NT2/D1 (cell line): ENCODE results near the gene CA9.

ENCODE experiments used
- DNase-seq: peaks from one replicate; pipeline ENCODE4 v3.0.0-alpha.2; 2011; ENCODE audit warnings: low read depth, low spot score
- H3K27me3 ChIP-seq: 2 replicates; pipeline ENCODE4 v1.6.0; 2011; ENCODE audit warnings: mild to moderate bottlenecking; ENCODE audit not compliant: insufficient read length, insufficient read depth
- H3K36me3 ChIP-seq: 2 replicates; pipeline ENCODE4 v1.6.1; 2011; ENCODE audit warnings: mild to moderate bottlenecking, low read length, mixed read lengths; ENCODE audit not compliant: insufficient read depth, insufficient read length
- H3K4me1 ChIP-seq: 2 replicates; pipeline ENCODE4 v1.5.1; 2011; ENCODE audit not compliant: insufficient read depth, insufficient read length
- H3K4me3 ChIP-seq: 2 replicates; pipeline ENCODE4 v1.5.1; 2011; ENCODE audit warnings: low read depth; ENCODE audit not compliant: insufficient read length
- H3K9ac ChIP-seq: 2 replicates; pipeline ENCODE4 v1.6.0; 2011; ENCODE audit warnings: low read depth; ENCODE audit not compliant: insufficient read length
- H3K9me3 ChIP-seq: 2 replicates; pipeline ENCODE4 v1.5.1; 2011; ENCODE audit warnings: mild to moderate bottlenecking, low read length; ENCODE audit not compliant: insufficient read depth
- SUZ12 ChIP-seq: IDR thresholded peaks from 2 replicates; pipeline ENCODE4 v1.6.1; 2011; ENCODE audit not compliant: insufficient read length, insufficient read depth; ENCODE audit errors: extremely low read depth
- YY1 ChIP-seq: IDR thresholded peaks from 2 replicates; pipeline ENCODE4 v1.6.1; 2011; ENCODE audit not compliant: insufficient read length, insufficient read depth
- ZNF274 ChIP-seq: IDR thresholded peaks from 2 replicates; pipeline ENCODE4 v1.6.1; 2011; ENCODE audit warnings: mild to moderate bottlenecking, low read depth, low read length

CA9 gene

DNA sequence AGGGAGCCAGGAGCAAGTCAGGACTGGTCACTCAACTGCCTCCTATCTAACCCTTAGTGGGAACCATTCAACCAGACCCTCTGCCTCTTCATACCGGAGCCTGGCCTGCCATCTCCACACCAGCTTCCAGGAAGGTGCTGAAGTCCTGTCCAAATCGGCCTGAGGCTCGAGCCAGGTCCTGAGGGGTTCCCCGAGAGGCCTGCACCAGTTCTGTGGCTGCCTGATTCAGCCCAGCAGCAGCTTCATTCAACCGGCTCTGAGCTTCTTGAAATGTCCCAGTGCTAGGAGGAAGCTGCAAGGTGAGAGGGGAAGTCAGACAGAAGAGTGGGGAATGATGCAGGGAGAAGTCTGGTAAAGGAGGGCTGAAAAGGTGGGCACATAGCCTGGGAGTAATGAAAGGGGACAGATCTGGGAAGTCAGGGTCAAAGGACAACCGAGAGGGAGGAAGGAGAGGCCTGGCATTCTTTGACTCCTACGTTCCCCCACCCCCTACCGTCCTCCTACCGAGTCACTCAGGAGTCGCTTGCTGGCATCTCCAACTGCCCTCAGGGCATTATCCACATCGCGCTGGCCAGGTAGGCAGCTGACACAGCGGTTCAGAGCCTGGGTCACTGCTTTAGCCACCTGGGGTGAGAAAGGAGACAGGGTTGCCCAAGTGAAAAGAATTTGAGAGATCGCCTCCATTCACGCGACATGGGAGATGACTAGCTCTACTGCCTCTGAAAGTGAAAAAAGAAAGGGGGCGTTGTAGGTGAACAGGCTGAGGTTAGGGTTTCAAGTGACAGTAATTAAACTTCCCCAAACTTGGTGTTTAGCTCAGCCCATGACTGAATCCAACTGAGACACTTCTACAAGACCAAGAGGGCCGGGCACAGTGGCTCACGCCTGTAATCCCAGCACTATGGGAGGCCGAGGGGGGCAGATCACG, 38.0 kb downstream of the CA9 start:
- Histone ChIP-seq H3K36me3 (peaks cover 92% of the 10 kb centered on the region), H3K9ac (no peak overlapping the region), H3K27me3 (no peaks in the 10 kb centered on the region), H3K4me1 (peaks cover 16% of the 10 kb centered on the region), H3K4me3 (no peak overlapping the region), H3K9me3 (no peaks in the 10 kb centered on the region)
- DNase-seq: no peak
- no peak for TF ChIP-seq ZNF274
- TF ChIP-seq SUZ12: no peak
- no peak for TF ChIP-seq YY1

DNA sequence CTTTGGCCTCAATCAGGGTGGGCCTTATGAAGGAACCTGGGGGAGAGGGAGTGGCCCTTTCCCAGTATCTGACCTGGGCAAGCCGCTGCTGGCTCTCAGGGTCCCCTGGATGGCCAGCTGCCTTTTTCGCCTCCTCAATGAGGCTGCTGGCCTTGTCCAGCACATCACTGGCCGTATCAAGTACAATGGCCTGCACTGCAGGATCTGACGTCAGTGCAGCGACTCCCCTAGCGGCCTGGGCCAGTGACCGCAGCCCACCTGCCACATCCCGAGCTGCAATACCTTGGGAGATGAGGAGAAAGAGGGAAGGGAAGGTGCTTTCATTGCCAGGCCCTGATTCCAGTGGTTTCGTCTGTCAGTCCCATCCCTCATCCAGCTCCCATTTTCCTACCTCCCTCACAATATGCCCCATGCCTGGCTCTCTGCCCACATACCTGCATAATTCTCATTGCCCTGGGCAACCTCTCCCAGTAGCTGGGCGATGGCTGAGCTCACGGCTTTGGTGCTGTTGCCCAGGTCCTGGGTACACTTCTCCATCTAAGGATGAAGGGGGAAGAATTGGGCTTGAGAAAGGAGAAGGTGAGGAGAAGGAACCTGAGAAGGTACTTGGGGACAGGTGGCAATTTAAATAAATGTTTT, 39.2 kb downstream of the CA9 start:
- no peaks in the 10 kb centered on the region for H3K9me3 ChIP-seq
- DNase-seq: no peak
- H3K27me3 ChIP-seq: no peaks in the 10 kb centered on the region
- peaks cover 16% of the 10 kb centered on the region for H3K4me1 ChIP-seq
- H3K4me3 ChIP-seq: no peak overlapping the region
- no peak for TF ChIP-seq ZNF274
- no peak for TF ChIP-seq YY1
- no peak for TF ChIP-seq SUZ12
- H3K36me3 ChIP-seq: peaks cover 92% of the 10 kb centered on the region
- H3K9ac ChIP-seq: no peak overlapping the region

- Histone ChIP-seq H3K4me3 (no peak overlapping the region), H3K9me3 (no peaks in the 10 kb centered on the region), H3K36me3 (peaks cover 92% of the 10 kb centered on the region), H3K27me3 (no peaks in the 10 kb centered on the region), H3K4me1 (peaks cover 16% of the 10 kb centered on the region), H3K9ac (peak overlapping the region; percentile 15)
- TF ChIP-seq SUZ12 (no peak), ZNF274 (no peak), YY1 (no peak)
- DNase-seq: no peak
Observed at GRCh38 chr9:35713578-35713977, 39.9 kb downstream of the CA9 start.

- H3K27me3 ChIP-seq: no peaks in the 10 kb centered on the region
- no peak for DNase-seq
- H3K36me3 ChIP-seq: peaks cover 92% of the 10 kb centered on the region
- no peak overlapping the region for H3K4me3 ChIP-seq
- peak overlapping the region; percentile 15 for H3K9ac ChIP-seq
- peaks cover 16% of the 10 kb centered on the region for H3K4me1 ChIP-seq
- no peaks in the 10 kb centered on the region for H3K9me3 ChIP-seq
- TF ChIP-seq SUZ12: no peak
- TF ChIP-seq ZNF274: no peak
- TF ChIP-seq YY1: no peak
Observed at GRCh38 chr9:35714123-35714522, 40.4 kb downstream of the CA9 start.

DNA sequence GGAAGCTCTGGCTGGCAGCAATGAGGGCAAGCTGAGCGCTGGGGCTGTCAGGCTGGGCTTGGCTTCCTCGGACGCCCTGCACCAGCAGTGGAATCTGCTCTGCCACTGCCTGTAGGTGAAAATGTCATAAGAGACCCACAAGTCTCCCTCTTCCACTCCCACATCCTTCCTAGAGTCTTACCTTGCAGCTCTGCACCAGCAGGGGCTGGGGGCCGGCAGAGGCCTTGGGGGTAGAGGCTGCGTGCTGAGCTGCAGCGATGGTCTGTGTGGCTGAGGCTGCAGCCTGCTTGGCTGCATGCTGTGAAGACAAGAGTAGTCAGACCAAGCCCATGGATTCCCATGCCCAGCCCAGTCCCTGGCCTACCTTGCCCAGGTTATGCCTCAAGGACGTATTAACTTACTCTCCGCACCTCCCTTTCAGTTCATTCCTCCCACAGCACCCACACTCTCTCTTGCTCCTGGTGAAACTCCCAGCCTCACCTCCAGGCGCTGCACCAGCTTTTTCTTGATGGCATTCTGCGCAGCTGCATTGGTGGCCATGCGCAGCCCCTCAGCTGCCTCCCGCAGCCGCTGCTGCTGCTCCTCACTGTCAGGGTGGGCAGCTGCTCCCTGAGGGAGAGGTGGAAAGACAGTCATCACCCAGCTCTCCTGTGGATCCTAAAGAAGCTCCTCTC, 41.0 kb downstream of the CA9 start:
- peaks cover 94% of the 10 kb centered on the region for H3K36me3 ChIP-seq
- H3K4me3 ChIP-seq: no peak overlapping the region
- TF ChIP-seq SUZ12: no peak
- no peak for TF ChIP-seq ZNF274
- no peak for TF ChIP-seq YY1
- peaks cover 16% of the 10 kb centered on the region for H3K4me1 ChIP-seq
- no peaks in the 10 kb centered on the region for H3K27me3 ChIP-seq
- no peaks in the 10 kb centered on the region for H3K9me3 ChIP-seq
- DNase-seq: no peak
- H3K9ac ChIP-seq: peak overlapping the region; percentile 22

- Histone ChIP-seq H3K4me1 (peaks cover 16% of the 10 kb centered on the region), H3K4me3 (no peak overlapping the region), H3K9ac (peak overlapping the region; percentile 11), H3K36me3 (peaks cover 97% of the 10 kb centered on the region), H3K27me3 (no peaks in the 10 kb centered on the region), H3K9me3 (no peaks in the 10 kb centered on the region)
- no peak for DNase-seq
- TF ChIP-seq SUZ12: no peak
- TF ChIP-seq ZNF274: no peak
- TF ChIP-seq YY1: no peak
Observed at GRCh38 chr9:35716230-35716629, 42.5 kb downstream of the CA9 start.
